IMR-90 (cell line): ENCODE measurements around the gene THRB. TPM values are rescaled to one million over a fixed set of nuclear protein-coding genes. Genes with fewer than 3 reads are reported as not detected.

Experiments
- ATAC-seq: fragments of 200-7000 bp; cut with Tn5 transposase; 2 replicates; pipeline ENCODE4 v1.9.1; 2020; ENCODE audit warnings: low read depth, mild to moderate bottlenecking, moderate library complexity
- BruUV-seq: library from RNA; stranded (reverse); fragments of 400-500 nt; replicated peaks from 2 replicates; lab custom pipeline; 2021; lab: Mats Ljungman, UMichigan
- CTCF ChIA-PET: fragments of 300-600 bp; formaldehyde crosslinking; extraction: SDS; loops from one replicate; lab custom pipeline; 2021; ENCODE audit warnings: antibody characterized with exemption; lab: Yijun Ruan, JAX
- POLR2A ChIA-PET: fragments of 300-600 bp; sonication (Branson Sonifier 250); formaldehyde crosslinking; loops from one replicate; lab custom pipeline; 2022; ENCODE audit warnings: antibody characterized with exemption; ENCODE audit not compliant: unreplicated experiment; lab: Charles Lee
- DNase-seq: peaks from one replicate; pipeline ENCODE4 v3.0.0; 2013
- H2AFZ ChIP-seq: replicated peaks from 2 replicates; pipeline ENCODE3; 2013; ENCODE audit warnings: low read length, mild to moderate bottlenecking; ENCODE audit not compliant: poor library complexity
- H2AK5ac ChIP-seq: 2 replicates; pipeline ENCODE4 v1.6.1; 2013; ENCODE audit warnings: low read depth, low read length, inconsistent platforms
- H2AK9ac ChIP-seq: replicated peaks from 2 replicates; pipeline ENCODE3; 2013; ENCODE audit warnings: mild to moderate bottlenecking, low read depth, low read length, moderate library complexity; ENCODE audit not compliant: poor library complexity
- H2BK120ac ChIP-seq: 2 replicates; pipeline ENCODE4 v1.6.1; 2013; ENCODE audit warnings: low read depth, low read length, inconsistent platforms
- H2BK15ac ChIP-seq: 3 replicates; pipeline ENCODE4 v1.6.1; 2013; ENCODE audit warnings: low read depth, low read length, inconsistent platforms
- H2BK20ac ChIP-seq: 2 replicates; pipeline ENCODE4 v1.6.1; 2013; ENCODE audit warnings: low read depth, mild to moderate bottlenecking, inconsistent platforms, low read length, moderate library complexity
- H2BK5ac ChIP-seq: 2 replicates; pipeline ENCODE4 v1.6.1; 2013; ENCODE audit warnings: mild to moderate bottlenecking, low read depth, low read length, inconsistent platforms; ENCODE audit not compliant: poor library complexity, severe bottlenecking
- H3K14ac ChIP-seq: replicated peaks from 2 replicates; pipeline ENCODE4 v1.6.1; 2013; ENCODE audit warnings: low read depth, low read length, inconsistent platforms
- H3K18ac ChIP-seq: 2 replicates; pipeline ENCODE4 v1.6.1; 2013; ENCODE audit warnings: low read depth, low read length, control low read depth
- H3K23ac ChIP-seq: 2 replicates; pipeline ENCODE4 v1.6.1; 2013; ENCODE audit warnings: low read depth, low read length, inconsistent platforms
- H3K27ac ChIP-seq: 2 replicates; pipeline ENCODE4 v1.5.1; 2013; ENCODE audit warnings: mild to moderate bottlenecking, control low read depth, low read length; ENCODE audit not compliant: insufficient read depth
- H3K27me3 ChIP-seq: 2 replicates; pipeline ENCODE4 v1.6.1; 2013; ENCODE audit warnings: low read length; ENCODE audit not compliant: control insufficient read depth, insufficient read depth
- H3K36me3 ChIP-seq: 2 replicates; pipeline ENCODE4 v1.6.1; 2013; ENCODE audit warnings: low read length, mixed read lengths; ENCODE audit not compliant: control insufficient read depth, insufficient read depth
- H3K4ac ChIP-seq: 2 replicates; pipeline ENCODE4 v1.6.1; 2013; ENCODE audit warnings: low read depth, low read length, inconsistent platforms
- H3K4me1 ChIP-seq: 2 replicates; pipeline ENCODE4 v1.6.1; 2013; ENCODE audit warnings: low read length, mixed read lengths; ENCODE audit not compliant: control insufficient read depth, insufficient read depth
- H3K4me2 ChIP-seq: 2 replicates; pipeline ENCODE4 v1.6.1; 2013; ENCODE audit warnings: low read depth, mild to moderate bottlenecking, control low read depth, low read length, moderate library complexity
- H3K4me3 ChIP-seq: 2 replicates; pipeline ENCODE4 v1.5.1; 2013; ENCODE audit warnings: low read depth, mild to moderate bottlenecking, control low read depth, low read length, moderate library complexity; ENCODE audit not compliant: insufficient read depth
- H3K56ac ChIP-seq: 2 replicates; pipeline ENCODE4 v1.6.1; 2013; ENCODE audit warnings: low read length, inconsistent platforms; ENCODE audit not compliant: insufficient read depth; ENCODE audit errors: extremely low read depth
- H3K79me1 ChIP-seq, 2 experiments: 2 replicates each; pipeline ENCODE4 v1.6.1; 2013; ENCODE audit warnings: low read length in 2 of 2, inconsistent platforms in 1 of 2, low read depth in 1 of 2
- H3K9ac ChIP-seq: 2 replicates; pipeline ENCODE4 v1.6.1; 2013; ENCODE audit warnings: low read depth, low read length, control low read depth
- H3K9me1 ChIP-seq: 2 replicates; pipeline ENCODE4 v1.6.1; 2013; ENCODE audit warnings: low read length, inconsistent platforms; ENCODE audit not compliant: insufficient read depth
- H3K9me3 ChIP-seq: 2 replicates; pipeline ENCODE4 v1.6.1; 2013; ENCODE audit warnings: low read length; ENCODE audit not compliant: control insufficient read depth, insufficient read depth
- H4K20me1 ChIP-seq: 2 replicates; pipeline ENCODE4 v1.6.1; 2013; ENCODE audit warnings: low read length, inconsistent platforms; ENCODE audit not compliant: insufficient read depth
- H4K5ac ChIP-seq: 2 replicates; pipeline ENCODE4 v1.6.1; 2013; ENCODE audit warnings: mild to moderate bottlenecking, low read depth, low read length, control low read depth
- H4K8ac ChIP-seq, 2 experiments: 2 replicates each; pipeline ENCODE4 v1.6.1; 2013; ENCODE audit warnings: low read depth in 2 of 2, low read length in 2 of 2, control low read depth in 1 of 2, inconsistent platforms in 1 of 2
- H4K91ac ChIP-seq: 2 replicates; pipeline ENCODE4 v1.6.1; 2013; ENCODE audit warnings: low read depth, low read length, inconsistent platforms; ENCODE audit not compliant: insufficient read depth
- BHLHE40 ChIP-seq: fragments of 150-350 bp; IDR thresholded peaks from 2 replicates; pipeline ENCODE4 v1.6.1; 2016; ENCODE audit warnings: mild to moderate bottlenecking, low read depth, low read length
- CEBPB ChIP-seq: IDR thresholded peaks from 2 replicates; pipeline ENCODE4 v1.6.1; 2012; ENCODE audit warnings: low read depth, low read length, improper control_type of control experiment
- ELK1 ChIP-seq: fragments of 150-350 bp; IDR thresholded peaks from 2 replicates; pipeline ENCODE4 v1.6.1; 2016; ENCODE audit warnings: low read depth, mild to moderate bottlenecking, low read length, moderate library complexity, borderline replicate concordance
- FOS ChIP-seq: fragments of 150-350 bp; IDR thresholded peaks from 2 replicates; pipeline ENCODE4 v1.6.1; 2016; ENCODE audit warnings: low read depth, low read length
- MAFK ChIP-seq: IDR thresholded peaks from 2 replicates; pipeline ENCODE4 v1.6.1; 2012; ENCODE audit warnings: low read depth, low read length, improper control_type of control experiment
- MXI1 ChIP-seq: IDR thresholded peaks from 2 replicates; pipeline ENCODE4 v1.6.1; 2012; ENCODE audit warnings: low read depth, mild to moderate bottlenecking, low read length, moderate library complexity, borderline replicate concordance
- RCOR1 ChIP-seq: IDR thresholded peaks from 2 replicates; pipeline ENCODE4 v1.6.1; 2012; ENCODE audit warnings: mild to moderate bottlenecking, low read length, improper control_type of control experiment; ENCODE audit not compliant: insufficient replicate concordance
- RFX5 ChIP-seq: IDR thresholded peaks from 2 replicates; pipeline ENCODE4 v1.8.0; 2012; ENCODE audit warnings: low read depth, mild to moderate bottlenecking, low read length, moderate library complexity
- SMC3 ChIP-seq: fragments of 150-350 bp; IDR thresholded peaks from 2 replicates; pipeline ENCODE4 v1.6.1; 2016; ENCODE audit warnings: low read depth, mild to moderate bottlenecking, antibody characterized with exemption, low read length, moderate library complexity
- USF2 ChIP-seq: fragments of 150-350 bp; IDR thresholded peaks from 2 replicates; pipeline ENCODE4 v1.6.1; 2017; ENCODE audit warnings: mild to moderate bottlenecking, antibody characterized with exemption, low read length, low read depth
- WGBS, 2 experiments: methylation state at CpG; one replicate each; pipeline versions ENCODE4 v1.1.5 to v1.1.7; 2013; ENCODE audit warnings: missing lambda C conversion rate in 2 of 2; ENCODE audit not compliant: insufficient read length in 1 of 2; ENCODE audit errors: extremely low coverage in 2 of 2; 5-methylcytosine and 5-hydroxymethylcytosine counted together
- dilution Hi-C: fragments of 300-500 bp; cut with HindIII; formaldehyde crosslinking; loops from one replicate; pipeline ENCODE4 v1.14.3; 2018; ENCODE audit warnings: low sequenced_read_pairs; ENCODE audit not compliant: unreplicated experiment
- in situ Hi-C: fragments of 300-500 bp; cut with MboI; formaldehyde crosslinking; loops from 3 replicates; pipeline ENCODE4 v1.14.3; 2019; ENCODE audit warnings: low sequenced_read_pairs, inconsistent platforms, mixed read lengths
- intact Hi-C: fragments of 100-400 bp; cut with micrococcal nuclease; formaldehyde crosslinking; loops from 2 replicates; pipeline ENCODE4 v1.10.0; 2022
- polyA plus RNA-seq, 3 experiments: library from polyadenylated mRNA; depleted of rRNA; stranded (reverse); fragments of >200 nt; gene quantifications; 2 replicates each; pipeline ENCODE4 v1.2.3, GENCODE V29; 2012; ENCODE audit warnings: low replicate concordance in 1 of 3
- total RNA-seq: library from RNA; depleted of rRNA; stranded (reverse); fragments of >200 nt; gene quantifications from 2 replicates; pipeline ENCODE4 v1.2.3, GENCODE V29; 2012

Gene THRB
- total and polyA plus RNA-seq, 2 of the 4 experiments (the other 2 are of a cell fraction) = under 0.01 TPM; not detected in 1

- H3K4ac ChIP-seq = no peak overlapping the region
- no peak overlapping the region for H3K4me3 ChIP-seq
- no peak overlapping the region for H2AFZ ChIP-seq
- H2AK9ac ChIP-seq = no peak overlapping the region
- no peak overlapping the region for H2BK20ac ChIP-seq
- no peaks in the 10 kb centered on the region for H3K79me1 ChIP-seq
- intact Hi-C loops = no loop called here
- dilution Hi-C loops = no loop called here
- H3K9ac ChIP-seq = no peak overlapping the region
- H3K27me3 ChIP-seq = no peaks in the 10 kb centered on the region
- H3K9me3 ChIP-seq = no peaks in the 10 kb centered on the region
- no peaks in the 10 kb centered on the region for H3K9me1 ChIP-seq
- no peak for ATAC-seq
- no peak overlapping the region for H4K8ac ChIP-seq
- no peak overlapping the region for H3K27ac ChIP-seq
- no peak overlapping the region for H2BK15ac ChIP-seq
- H3K56ac ChIP-seq = no peak overlapping the region
- H3K18ac ChIP-seq = no peak overlapping the region
- WGBS, 2 experiments = no CpG with 5 or more reads among the region's 2 CpGs
- no peak overlapping the region for H2BK120ac ChIP-seq
- DNase-seq = no peak
- no peak overlapping the region for H4K5ac ChIP-seq
- H4K20me1 ChIP-seq = no peaks in the 10 kb centered on the region
- no peak overlapping the region for H2AK5ac ChIP-seq
- H3K14ac ChIP-seq = no peak overlapping the region
- no peaks in the 10 kb centered on the region; the same call in 1 of the 2 replicates for H3K4me1 ChIP-seq
- no peaks in the 10 kb centered on the region for H3K36me3 ChIP-seq
- CTCF ChIA-PET = no interaction called here
- TF ChIP-seq MAFK (no peak), USF2 (no peak), CEBPB (no peak), RFX5 (no peak), ELK1 (no peak), RCOR1 (no peak), MXI1 (no peak), SMC3 (no peak), BHLHE40 (no peak), FOS (no peak)
- no peak overlapping the region for H4K91ac ChIP-seq
- in situ Hi-C loops = no loop called here
- no peak overlapping the region for H3K4me2 ChIP-seq
- H3K23ac ChIP-seq = no peak overlapping the region
- POLR2A ChIA-PET = no interaction called here
- no peak overlapping the region for H2BK5ac ChIP-seq
- no TSS peak for BruUV-seq
Observed at GRCh38 chr3:24367664-24368264, 126.9 kb downstream of the THRB start.
